ENCODE results near the gene EFNA3.
A peak's percentile ranks its signal among the peaks of the same experiment; 100 is the strongest.

The EFNA3 gene

DNA sequence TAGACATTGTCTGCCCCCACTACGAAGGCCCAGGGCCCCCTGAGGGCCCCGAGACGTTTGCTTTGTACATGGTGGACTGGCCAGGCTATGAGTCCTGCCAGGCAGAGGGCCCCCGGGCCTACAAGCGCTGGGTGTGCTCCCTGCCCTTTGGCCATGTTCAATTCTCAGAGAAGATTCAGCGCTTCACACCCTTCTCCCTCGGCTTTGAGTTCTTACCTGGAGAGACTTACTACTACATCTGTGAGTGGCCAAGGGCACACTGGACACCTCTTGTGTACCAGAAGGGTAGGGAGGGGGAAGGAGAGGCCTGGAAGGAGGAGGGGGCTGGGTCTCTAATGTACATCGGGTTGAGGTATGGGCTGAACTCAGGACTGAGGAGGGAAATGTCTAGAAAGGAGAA, 11.9 kb upstream of the EFNA3 start:
- no peak for DNase-seq (ENCODE audit: low read depth in 2 of 2)

DNA sequence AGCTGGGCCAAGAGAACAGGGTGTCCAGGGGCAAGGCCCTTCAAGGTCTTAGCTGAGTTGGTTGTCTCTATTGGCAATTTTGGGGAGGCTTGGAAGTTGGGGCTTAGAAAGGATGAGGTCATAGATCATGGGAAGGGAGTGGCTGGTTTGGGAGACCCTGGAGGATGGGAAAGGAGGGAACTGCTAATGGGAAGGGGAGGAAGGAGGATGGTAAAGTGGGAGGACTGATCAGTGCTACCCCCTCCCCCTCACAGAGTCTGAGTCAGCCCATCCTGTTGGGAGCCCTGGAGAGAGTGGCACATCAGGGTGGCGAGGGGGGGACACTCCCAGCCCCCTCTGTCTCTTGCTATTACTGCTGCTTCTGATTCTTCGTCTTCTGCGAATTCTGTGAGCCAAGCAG, 10.0 kb upstream of the EFNA3 start:
- DNase-seq (ENCODE audit: low read depth in 2 of 2): no peak

DNA sequence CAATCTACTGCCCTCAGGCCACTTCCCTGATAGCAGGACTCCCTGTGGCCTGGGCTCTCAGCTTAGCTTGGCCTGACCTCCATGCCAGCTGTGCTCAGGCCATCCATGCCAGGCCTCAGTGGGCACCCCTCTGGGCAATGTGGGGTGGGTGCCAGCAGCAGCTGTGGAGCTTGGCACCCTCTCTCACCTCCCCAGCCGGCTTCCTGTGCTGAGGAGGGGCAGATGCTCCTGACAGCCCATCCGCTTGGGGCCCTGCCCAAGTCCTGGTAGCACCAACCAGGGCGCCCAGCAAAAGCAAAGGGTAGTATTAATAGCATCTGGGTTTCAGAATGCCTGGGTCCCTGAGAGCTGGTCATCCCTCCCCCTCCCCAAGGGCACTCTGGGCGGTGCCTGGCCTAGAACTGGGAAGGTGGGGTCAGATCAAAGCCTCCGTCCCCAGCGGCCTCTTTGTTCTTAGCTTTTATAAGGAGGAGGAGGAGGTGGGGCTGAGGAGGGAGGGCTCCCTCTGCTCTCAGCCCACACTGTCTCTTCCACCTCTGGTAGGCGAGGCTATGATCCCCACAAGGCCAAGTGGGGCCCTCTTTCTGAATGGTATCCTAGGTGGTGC, 9.0 kb upstream of the EFNA3 start:
- no peak for DNase-seq (ENCODE audit: low read depth in 2 of 2)

DNA sequence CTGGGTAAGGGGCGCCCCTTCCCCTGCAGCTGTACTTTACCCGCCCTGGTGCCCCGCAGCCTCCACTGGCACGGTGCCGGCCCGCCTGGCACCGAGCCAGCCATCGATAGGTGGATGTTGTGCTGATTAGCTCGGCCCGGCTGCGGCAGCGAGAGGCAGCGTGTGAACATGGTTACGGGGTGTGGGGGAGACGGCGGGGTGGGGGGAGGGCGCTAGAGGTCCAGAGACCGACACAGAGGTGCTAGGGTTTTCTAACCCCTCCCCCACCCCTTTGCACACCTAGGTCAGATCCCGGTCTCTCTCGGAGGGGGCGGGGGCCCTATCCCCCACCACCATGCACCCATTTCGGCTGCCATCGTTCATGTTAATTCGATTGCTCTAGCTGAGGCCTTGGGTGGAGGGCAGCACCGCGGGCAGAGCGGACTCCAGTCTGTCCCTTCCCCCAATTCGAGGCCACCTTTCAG, 8.4 kb upstream of the EFNA3 start:
- DNase-seq (ENCODE audit: low read depth in 2 of 2): no peak

DNA sequence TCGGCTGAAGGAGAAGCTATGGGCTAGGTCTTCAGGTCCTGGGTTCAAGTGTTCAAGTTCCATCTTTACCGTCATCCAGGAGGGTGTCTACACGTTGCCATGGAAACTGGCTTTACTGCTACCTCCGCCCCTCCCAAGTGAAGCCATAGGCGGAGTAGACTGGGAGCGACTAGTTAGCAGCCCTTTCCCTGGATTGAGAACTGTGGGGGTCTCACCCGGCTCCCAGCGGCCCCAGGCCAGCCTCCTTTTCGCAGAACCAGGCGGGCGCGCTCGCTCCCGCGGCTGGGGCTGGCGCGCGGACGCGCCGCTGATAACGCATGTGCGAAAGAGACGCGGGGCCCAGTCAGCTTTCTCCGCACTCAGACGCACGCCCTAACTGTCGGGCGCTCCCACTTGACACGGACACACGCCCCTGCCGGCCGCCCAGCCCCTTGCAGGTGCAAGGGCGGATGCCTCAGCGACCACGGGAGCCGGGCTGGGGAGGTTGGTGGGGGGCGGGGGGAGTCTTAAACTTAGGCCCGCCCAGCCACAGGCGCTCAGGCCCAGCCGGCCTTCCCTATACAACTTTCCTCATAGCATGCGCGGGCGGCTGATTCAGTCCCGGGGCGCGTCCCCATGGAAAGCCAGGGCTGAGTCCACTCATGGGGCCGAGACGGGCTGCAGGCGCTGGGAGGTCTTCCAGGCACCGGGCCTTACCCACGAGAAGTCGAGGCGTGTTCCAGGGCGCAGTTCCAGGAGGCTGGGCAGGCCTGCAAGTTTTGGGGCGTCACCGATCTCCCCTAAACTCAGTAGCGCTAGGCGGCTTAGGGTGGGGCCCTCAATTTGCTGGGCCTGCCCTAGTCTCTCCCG, 7.7 kb upstream of the EFNA3 start:
- peak; percentile 59 to 72 for DNase-seq (ENCODE audit: low read depth in 2 of 2)

DNA sequence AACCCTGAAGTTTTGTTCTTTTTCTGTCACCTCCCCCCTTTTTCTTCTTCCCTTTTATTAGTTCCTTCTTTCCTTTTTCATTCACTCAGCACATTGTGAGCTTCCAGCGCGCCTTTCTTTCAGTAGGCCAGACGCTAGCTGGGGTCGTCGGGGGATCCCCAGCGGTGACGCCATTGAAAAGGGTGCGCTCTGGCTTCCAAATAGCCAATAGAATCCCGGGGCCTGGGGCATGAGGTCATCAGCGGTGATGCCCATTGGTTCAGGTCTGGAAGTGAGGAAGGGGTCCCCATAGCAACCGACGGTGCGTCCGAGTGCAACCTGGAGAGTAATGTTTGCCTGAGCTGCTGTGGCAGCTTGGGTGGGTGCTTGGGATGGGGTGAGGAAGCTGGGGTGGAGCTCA, 6.9 kb upstream of the EFNA3 start:
- no peak for DNase-seq (ENCODE audit: low read depth in 2 of 2)

DNA sequence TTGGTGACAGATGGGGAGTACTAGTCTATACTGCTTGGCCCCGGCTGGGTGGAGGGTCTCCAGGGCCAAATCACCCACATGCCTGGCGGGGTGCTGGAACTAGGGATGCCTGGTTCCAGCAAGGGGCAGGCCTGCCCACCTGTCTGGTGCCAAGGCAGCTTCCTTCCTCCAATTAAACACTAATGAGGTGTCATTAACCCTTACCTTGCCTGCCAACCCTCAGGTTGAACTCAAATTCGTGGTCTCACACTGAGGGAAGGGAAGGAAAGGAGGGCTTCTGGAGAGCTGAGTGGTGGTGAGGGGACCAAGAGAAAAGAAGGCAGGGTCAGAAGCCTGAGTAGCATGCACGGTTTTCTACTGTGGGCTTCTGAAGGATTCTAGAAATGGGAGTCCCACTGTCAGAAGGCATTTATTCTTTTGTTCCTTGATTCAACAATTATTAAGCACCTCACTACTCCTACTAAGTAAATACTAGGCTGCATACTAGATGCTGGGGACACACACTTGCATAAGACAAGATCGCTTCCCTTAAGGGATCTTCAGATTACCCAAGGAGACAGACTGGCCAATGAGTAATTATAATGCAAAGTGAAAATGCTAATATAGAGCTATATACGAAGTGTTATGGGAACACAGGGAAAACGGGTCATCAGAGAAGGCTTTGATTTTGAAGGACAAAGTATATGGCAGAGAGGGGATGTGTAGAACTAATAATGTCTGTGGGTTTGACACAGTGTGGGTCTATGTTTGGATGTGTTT, 5.9 kb upstream of the EFNA3 start:
- no peak for DNase-seq (ENCODE audit: low read depth in 2 of 2)

DNA sequence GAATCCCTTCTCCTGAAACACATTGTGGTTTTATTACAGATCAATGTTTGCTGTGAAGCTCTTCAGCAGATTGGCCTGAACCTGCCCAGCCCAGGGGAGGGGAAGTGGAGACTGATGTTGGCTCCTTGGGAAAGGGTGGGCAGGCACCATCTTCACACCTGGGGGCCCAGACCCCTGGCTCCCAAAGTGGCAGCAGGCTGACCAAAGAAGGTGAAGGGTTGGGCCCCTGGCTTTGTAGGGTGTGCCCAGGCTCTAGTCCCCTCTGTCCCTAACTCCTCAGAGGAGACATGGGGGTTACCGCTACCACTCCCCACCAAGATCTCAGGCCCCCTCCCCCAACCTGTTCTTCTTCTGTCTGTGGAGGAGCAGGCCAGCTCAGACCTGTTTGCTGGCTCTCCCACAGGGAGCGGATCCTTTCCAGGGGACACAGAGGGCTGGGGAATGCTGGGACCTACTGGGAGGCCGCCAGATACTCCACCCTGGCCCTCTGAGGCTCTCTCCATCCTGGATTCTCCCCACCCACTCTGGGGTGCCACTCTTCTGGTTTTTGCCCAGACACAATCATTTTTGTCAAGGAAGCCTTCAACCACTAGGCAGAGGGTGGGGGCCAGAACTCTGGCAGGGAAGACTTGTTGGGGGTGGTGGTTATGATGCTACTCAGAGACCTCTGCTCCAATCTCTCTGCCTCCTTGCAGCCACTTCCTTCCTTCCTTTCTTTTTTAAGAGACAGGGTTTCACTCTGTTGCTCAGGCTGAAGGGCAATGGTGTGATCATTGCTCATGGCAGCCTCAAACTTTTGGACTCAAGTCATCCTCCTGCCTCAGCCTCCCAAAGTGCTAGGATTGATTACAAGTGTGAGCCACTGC, 5.0 kb upstream of the EFNA3 start:
- no peak for DNase-seq (ENCODE audit: low read depth in 2 of 2)

DNA sequence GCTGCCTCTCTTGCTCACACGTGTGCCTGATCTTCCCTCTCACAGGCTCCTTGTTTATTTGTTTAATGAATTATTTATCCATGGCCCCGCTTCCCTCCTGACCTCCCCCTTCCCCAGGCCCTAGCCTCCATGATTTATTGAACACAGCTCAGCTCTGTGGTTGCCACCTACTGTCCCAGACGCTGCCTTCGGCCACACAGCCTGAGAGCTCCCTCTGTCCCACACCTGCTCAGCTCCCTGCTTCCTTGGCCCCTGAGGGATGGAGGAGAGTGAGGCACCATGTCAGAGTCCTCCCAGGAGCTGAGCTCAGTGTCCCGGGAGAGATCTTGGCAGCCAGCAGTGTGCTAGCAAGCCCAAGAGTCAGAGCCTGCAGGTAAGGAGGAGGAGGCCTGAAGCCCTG, 3.1 kb upstream of the EFNA3 start:
- DNase-seq (ENCODE audit: low read depth in 2 of 2): no peak

DNA sequence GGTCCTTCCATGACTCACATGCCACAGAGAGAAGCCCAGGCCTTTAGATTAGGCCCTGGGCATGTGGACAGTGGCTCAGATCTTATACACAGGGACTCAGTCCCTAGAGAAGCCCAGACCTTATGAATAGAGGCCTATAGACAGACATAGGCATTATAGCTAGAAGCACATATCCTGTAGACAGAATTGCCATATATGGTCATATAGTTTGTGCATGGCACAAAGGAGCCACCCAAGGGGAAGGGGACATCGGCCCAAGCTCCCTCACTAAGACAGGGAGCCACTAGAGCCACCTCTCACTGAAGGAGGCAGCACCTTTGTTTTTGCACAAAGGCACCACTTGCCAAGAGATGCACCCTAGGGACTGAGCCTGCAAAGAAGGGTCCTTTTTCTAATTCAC, 2.3 kb upstream of the EFNA3 start:
- no peak for DNase-seq (ENCODE audit: low read depth in 2 of 2)

DNA sequence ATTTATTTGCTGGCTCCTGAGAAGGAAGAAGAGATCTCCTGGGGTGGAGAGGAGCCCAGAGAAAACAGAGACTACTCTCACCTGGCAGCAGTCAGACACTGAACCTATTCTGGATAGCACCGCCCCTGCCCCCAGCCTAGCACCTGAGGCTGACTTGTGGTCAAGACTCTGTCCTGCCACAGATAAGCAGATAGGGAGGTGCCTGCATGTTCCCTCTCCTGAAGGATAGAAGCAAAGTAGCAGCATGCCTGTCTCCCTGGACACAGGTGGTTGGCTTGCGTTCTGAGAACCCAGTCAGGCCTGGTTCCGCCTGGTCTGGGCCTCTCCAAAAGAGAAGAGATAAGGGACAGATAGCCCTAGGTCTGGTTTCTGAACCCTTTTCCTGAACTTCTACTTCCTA, 1.3 kb upstream of the EFNA3 start:
- no peak for DNase-seq (ENCODE audit: low read depth in 2 of 2)

DNA sequence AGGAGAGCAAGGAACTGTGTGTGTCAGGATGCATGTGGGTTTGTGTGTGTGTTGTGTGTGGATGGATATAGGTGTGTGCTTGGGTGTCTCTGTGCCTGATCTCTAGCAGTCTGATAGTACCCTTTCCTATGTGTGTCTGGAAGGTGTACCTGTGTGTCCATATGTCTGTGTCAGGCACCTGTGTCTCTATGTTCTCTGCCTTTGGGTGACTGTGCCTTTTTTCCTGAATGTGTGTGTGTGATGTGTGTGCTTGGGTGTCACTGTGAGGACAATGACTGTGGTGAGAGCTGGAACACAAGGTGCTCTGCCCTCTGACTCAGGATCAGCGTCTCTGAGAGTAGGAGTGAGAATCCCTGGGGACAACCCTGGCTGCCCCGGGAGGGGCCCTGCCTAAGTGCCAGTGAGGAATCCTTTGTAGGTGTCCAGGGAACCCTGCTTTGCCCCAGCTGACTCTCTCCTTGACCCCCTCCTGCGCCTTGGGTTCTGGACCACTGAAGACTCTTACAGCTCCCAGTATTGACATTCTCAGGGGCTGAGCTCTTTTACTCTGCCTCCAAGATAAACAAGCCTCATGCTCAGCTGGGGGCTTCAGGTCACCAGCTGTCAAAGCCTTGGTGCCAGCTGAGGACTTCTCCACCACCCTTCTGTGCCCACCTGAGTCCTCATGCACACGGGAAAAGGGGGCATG, 735 bp upstream of the EFNA3 start:
- no peak for DNase-seq (ENCODE audit: low read depth in 2 of 2)

DNA sequence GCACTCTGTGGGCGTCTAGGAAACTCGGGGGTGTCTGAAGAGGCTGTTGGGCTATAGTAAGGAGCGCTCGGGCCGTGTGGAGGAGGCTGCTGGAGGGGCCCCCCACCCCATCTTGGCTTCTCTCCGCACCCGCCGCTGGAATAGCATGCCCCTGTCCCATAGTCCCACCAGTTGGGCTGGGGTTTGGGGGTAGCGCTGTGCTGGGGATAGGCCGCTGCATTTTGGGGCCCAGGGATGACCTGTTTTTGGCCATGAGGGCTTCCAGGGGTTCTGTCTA, 511 bp downstream of the EFNA3 start:
- no peak for DNase-seq (ENCODE audit: low read depth in 2 of 2)

DNA sequence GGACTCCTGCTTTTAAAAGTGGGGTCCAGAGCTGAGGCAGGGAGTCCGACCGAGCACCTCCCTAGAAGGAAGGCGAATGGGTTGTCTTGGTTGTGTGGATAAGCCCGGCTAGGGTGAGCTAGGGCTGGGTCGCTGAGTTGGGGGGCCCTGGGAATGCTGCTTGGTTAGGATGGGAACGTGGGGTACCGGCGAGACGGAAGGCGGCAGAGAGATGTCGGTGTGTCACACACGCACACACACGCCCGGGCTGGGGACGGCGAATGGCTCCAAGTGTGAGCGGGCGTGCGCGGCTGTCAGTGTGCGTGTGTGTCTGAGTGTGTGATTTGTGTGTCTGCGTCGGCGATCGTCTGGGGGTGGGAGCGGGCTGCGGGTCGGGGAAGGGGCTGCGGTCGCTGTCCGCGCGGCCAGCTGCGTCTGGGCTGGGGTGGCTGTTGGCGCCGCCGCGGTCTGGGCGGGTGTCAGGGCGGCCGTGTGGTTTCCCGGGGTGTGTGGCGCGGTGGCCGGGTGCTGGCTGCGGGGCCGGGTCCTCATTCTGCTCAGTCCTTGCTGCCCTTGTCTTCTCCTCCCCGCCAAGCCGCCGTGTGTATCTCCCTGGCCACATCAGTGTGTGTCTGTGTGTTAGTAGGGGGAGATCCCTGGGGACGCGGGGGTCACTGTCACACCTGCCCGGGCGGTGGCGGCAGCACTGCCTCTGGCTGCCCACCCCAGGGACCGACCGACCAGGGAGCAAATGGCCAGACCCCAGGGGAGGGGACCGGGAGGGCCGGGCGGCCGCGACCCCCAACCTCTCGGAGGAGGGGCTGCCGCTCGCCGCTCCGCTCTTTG, 1.1 kb downstream of the EFNA3 start:
- no peak for DNase-seq (ENCODE audit: low read depth in 2 of 2)

DNA sequence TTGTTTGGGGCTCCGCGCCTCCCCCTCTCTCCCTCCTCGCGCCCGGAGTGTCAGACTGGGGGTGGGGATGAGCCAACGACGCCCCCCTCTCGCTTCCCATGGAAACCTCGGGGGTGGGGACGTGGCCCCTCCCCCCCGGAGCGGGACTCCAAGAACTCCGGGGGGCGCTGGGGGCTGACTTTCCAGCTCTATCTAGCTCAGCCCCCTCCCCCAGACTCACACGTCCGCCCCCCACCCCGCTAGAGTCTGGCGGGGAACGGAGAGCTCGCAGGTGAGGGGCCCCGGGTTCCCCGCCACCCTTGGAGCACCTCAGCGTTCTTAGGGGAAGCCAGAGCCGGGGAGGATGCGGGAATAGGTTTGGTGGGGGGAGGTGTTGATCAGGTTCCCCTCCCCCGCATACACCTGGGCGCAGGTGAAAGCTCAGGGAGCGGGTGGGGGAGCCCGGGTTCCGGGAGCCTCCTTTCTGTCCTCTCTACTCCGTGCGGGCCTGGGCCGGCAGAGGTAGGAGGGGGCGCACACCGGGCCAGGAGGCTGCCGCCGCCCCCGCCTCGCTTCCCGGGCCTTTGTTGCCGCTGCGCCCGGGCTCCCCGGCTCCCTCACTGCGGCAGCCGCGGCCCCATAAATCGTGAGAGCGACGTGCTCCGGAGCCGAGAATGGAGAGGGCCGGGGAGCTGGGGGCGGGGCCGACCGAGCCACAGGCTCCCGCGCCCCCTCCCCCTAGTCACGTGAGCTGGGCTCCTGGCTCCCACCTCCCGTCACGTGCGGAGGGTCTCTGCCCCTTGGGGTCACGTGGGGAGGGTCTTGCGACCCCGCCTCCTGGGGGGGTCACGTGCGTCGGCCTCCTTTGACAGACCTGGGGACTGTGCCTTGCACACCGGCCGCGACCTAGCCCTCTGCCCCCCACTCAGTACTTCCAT, 1.9 kb downstream of the EFNA3 start:
- no peak for DNase-seq (ENCODE audit: low read depth in 2 of 2)

DNA sequence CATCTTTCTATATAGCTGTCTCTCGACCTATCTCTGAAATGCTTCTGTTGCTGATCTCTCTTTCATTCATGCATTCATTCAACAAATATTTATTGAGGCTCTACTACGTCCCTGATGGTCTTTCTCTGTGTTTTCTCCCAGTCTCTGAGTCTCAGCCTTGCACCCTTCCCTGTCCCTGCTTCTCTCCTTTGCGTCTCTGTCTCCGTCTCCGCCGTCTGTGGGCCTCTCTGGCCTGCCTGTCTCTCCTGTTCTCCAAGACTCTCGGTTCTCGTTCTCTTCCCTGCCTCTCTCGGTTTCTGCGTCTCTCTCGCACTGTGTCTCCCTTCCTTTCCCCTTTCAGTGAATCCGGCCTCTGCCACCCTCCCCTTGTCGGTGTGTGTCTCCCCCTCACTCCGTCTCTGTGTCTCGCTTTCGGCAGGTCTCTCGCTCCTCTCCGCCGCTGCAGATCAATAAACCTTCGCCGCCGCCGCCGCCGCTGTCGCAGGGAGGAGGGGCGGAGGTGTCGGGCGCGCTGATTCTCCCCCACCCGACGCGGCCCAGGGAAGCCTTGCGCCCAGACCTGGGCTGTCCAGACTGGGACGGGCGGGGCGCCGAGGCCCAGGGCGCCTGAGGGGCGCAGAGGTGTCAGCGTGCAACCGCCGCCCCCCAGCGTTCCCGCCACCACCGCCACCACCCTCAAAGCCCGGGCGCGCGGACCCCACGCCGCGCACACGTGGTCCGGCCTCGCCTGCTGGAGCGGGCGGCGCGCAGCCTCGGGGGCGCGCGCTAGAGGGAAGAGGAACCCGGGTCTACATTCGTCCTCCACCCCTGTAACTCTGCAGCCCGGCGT, 3.0 kb downstream of the EFNA3 start:
- no peak for DNase-seq (ENCODE audit: low read depth in 2 of 2)

DNA sequence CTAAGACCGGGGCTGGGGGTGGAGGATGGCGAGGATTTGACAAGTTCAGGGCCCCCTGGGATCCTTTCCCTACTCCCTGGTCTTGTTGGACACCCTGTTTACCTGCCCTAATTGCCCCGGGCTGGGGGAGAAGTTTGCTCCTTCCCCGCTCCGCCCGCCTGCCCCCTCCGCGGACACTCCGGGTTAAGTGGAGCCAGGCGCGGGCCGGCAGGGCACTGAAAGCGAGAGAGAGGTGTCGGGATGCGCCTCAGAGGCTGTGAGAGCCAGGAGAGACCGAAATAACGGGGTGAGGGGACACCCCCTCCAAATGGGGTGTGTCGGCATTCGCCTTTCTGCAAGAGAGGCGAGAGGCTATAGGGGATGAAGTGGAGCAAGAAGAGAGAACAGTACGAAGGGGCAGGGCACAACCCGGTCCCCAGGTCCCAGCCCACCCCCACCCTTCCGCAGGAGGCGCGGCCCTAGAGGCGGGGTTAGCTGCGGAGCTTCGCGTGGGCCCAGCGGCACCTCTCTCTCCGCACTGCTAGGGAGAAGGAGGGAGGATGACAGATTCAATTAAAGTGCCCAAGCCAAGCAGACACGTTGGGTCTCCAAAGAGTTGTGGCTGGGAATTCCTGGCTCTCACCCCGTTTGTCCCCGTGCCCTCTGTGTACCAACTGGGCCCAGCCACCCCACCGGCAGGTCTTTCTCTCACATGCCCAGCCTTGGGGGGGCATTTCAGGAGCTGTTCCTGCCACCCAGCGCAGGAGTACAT, 3.8 kb downstream of the EFNA3 start:
- no peak for DNase-seq (ENCODE audit: low read depth in 2 of 2)

DNA sequence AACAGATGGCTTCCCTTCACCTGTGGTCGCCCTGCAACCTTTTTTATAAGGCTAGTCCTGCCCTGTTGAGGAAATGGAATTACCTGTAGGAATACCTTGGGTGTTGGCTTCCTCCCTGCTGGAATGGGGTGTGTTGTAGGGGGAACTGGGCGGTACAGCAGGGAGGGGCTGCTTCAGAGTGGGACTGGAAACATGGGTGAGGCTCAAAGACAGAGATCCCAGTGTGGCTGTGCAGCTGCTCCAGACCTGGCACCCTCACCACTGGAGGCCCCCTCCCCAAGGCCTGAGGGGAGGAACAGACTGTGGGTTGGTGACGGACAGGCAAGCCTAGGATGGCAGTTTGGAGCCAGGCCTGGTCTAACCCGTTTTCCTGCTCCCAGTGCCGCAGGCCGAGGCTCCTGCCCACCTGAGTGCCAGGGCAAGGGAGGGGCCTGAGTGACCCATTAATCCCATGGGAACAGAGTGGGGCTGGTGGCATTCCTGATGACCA, 4.5 kb downstream of the EFNA3 start:
- no peak for DNase-seq (ENCODE audit: low read depth in 2 of 2)

Data from stimulated activated CD4-positive, alpha-beta T cell treated with anti-CD3 and anti-CD28 coated beads, Interleukin-12 subunit alpha, Interleukin-12 subunit beta, amount 100 ng/mL, for 24 hours (primary cell).